Gastroesophageal sphincter (tissue), 4 donors: ENCODE data around the gene ALKBH6. TPM values are rescaled to one million over a fixed set of nuclear protein-coding genes. Genes with fewer than 3 reads are reported as not detected.

ENCODE experiments used
- ATAC-seq: fragments of 150-250 bp; one replicate; pipeline ENCODE4 v1.9.1; 2016; ENCODE audit warnings: mild to moderate bottlenecking, moderate library complexity
- H3K27ac ChIP-seq, 4 donors: fragments of 200-600 bp; sonication (generic) in 3 of 4; 1 replicate in 3 of 4; 2 replicates in 1 of 4; pipeline ENCODE4 v1.5.1; 2016 to 2019
- H3K27me3 ChIP-seq: fragments of 200-600 bp; sonication (generic); one replicate; pipeline ENCODE4 v1.5.1; 2019
- H3K36me3 ChIP-seq, 2 donors: fragments of 200-600 bp; sonication (generic); one replicate each; pipeline ENCODE4 v1.5.1; 2019; ENCODE audit warnings: control low read depth in 1 of 2
- H3K4me1 ChIP-seq, 3 donors: fragments of 200-600 bp; sonication (generic); 1 replicate in 2 of 3; 2 replicates in 1 of 3; pipeline ENCODE4 v1.5.1; 2016 to 2019; ENCODE audit warnings: control low read depth in 2 of 3
- H3K4me3 ChIP-seq, 2 donors: fragments of 200-600 bp; sonication (generic); one replicate each; pipeline ENCODE4 v1.5.1; 2019; ENCODE audit warnings: mild to moderate bottlenecking in 1 of 2, moderate library complexity in 1 of 2
- H3K9me3 ChIP-seq, 3 donors: fragments of 200-600 bp; sonication (generic); one replicate each; pipeline ENCODE4 v1.5.1; 2017 to 2019; ENCODE audit warnings: control low read depth in 2 of 3
- EP300 ChIP-seq: sonication (generic); formaldehyde crosslinking; IDR thresholded peaks from one replicate; pipeline ENCODE4 v1.6.1; 2017; ENCODE audit warnings: antibody characterized with exemption, mild to moderate bottlenecking
- POLR2A ChIP-seq, 2 donors: fragments of 450-650 bp; IDR thresholded peaks; one replicate each; pipeline ENCODE4 v1.6.1; 2017; ENCODE audit warnings: antibody characterized with exemption in 2 of 2, mild to moderate bottlenecking in 2 of 2, moderate library complexity in 1 of 2
- POLR2AphosphoS5 ChIP-seq: sonication (generic); formaldehyde crosslinking; IDR thresholded peaks from one replicate; pipeline ENCODE4 v1.6.1; 2017; ENCODE audit warnings: antibody characterized with exemption
- WGBS, 2 donors: methylation state at CpG; one replicate each; pipeline ENCODE4 v1.1.5; 2018; ENCODE audit warnings: low coverage in 1 of 2; 5-methylcytosine and 5-hydroxymethylcytosine counted together
- total RNA-seq, 4 donors: library from RNA; depleted of rRNA; stranded (reverse); fragments of >200 nt; gene quantifications; one replicate each; pipeline ENCODE4 v1.1.0, GENCODE V29; 2016
- TF ChIP-seq, protein P1 (sequence below), 4 experiments: fragments of 200-600 bp in 2 of 4; fragments of 450-650 bp in 2 of 4; sonication (generic) in 1 of 4; IDR thresholded peaks; one replicate each; pipeline ENCODE4 v1.5.1; 2017 to 2019; ENCODE audit warnings: antibody characterized with exemption in 4 of 4, mild to moderate bottlenecking in 2 of 4, moderate library complexity in 2 of 4

ALKBH6 gene
- total RNA-seq, 4 donors from 2014 or later: 10.7 to 38.3 (median 25.3) TPM

DNA sequence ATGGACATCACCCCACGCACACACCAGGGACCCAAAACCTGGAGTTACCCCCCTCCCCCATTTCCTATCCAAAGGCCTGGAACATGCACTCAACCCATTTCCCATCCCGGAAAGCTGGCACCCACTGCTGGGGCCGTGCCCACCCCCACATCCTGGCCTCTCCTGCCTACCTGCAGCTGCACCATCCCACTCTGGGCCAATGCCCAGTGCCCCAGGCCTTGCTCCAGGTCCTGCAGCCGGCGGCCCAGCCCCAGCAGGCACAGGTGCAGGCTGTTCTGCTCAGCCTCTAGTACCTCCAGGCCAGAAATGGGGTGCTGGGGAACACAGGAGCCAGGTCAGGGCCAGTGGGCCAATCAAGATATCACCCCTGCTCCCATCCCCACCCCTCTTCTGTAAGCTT, 7.1 kb downstream of the ALKBH6 start:
- H3K4me3 ChIP-seq: no peak overlapping the region
- peaks cover 0 to 15% of the 10 kb centered on the region in 2 donors for H3K36me3 ChIP-seq
- ATAC-seq: no peak
- TF ChIP-seq, protein P1, sequence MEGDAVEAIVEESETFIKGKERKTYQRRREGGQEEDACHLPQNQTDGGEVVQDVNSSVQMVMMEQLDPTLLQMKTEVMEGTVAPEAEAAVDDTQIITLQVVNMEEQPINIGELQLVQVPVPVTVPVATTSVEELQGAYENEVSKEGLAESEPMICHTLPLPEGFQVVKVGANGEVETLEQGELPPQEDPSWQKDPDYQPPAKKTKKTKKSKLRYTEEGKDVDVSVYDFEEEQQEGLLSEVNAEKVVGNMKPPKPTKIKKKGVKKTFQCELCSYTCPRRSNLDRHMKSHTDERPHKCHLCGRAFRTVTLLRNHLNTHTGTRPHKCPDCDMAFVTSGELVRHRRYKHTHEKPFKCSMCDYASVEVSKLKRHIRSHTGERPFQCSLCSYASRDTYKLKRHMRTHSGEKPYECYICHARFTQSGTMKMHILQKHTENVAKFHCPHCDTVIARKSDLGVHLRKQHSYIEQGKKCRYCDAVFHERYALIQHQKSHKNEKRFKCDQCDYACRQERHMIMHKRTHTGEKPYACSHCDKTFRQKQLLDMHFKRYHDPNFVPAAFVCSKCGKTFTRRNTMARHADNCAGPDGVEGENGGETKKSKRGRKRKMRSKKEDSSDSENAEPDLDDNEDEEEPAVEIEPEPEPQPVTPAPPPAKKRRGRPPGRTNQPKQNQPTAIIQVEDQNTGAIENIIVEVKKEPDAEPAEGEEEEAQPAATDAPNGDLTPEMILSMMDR (IDR thresholded peaks at IDR 0.05): no peak
- TF ChIP-seq POLR2A (IDR thresholded peaks at IDR 0.05): no peak
- TF ChIP-seq POLR2AphosphoS5: no peak
- TF ChIP-seq EP300: no peak
- no peaks in the 10 kb centered on the region for H3K27me3 ChIP-seq
- peaks cover 0 to 22% (median 5%) of the 10 kb centered on the region in 3 donors for H3K4me1 ChIP-seq
- no CpG with 5 or more reads among the region's 5 CpGs for WGBS, 2 donors
- peak overlapping the region in 1 of 4 donors; percentile 12 for H3K27ac ChIP-seq
- H3K9me3 ChIP-seq: no peaks in the 10 kb centered on the region

DNA sequence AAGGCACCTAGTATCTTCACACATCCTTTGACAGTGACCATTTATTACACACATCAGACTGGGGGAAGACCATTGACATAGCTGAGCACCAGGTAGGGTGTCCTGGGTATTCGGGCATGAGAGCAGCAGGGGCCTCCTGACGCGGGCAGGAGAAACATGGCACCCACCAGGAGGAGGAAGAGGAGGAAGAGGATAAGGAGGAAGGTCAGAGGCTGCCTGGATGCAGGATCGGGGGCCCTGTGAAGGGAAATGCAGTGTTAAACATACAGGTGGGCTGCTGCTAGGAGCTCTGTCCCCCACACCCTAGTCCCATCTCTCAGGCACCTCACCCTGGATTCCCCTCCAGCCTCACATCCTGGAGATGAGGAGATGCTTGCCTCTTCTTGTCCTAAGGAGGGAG, 10.7 kb downstream of the ALKBH6 start:
- no peak for ATAC-seq
- Histone ChIP-seq H3K36me3 (peaks cover 0 to 33% of the 10 kb centered on the region in 2 donors), H3K9me3 (no peaks in the 10 kb centered on the region), H3K4me3 (no peak overlapping the region), H3K4me1 (peaks cover 0 to 20% (median 12%) of the 10 kb centered on the region in 3 donors), H3K27me3 (no peaks in the 10 kb centered on the region), H3K27ac (no peak overlapping the region)
- TF ChIP-seq POLR2A (IDR thresholded peaks at IDR 0.05) (no peak), EP300 (no peak), POLR2AphosphoS5 (no peak)
- TF ChIP-seq, protein P1 (IDR thresholded peaks at IDR 0.05): no peak
- 80 to 100% methylated on average over 1 to 3 of the region's 4 CpGs for WGBS, 2 donors

DNA sequence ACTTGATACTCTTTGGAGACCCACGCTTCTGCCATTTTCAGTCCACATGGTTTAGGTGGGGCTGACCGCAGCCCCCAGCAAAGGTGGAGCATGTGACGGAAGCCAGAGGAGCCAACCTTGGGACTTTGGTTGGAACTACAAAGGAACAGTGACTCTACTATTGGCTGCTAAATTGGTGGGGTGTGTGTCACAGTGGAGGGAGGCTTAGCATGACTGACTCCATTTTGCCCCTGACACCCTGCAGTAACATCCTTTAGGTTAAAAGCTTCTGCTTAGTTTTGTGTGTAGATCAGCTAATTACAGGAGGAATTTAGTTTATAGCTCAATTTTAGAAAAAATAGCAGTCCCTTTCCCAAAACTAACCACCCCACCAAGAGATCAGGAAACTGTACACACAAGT, 12.4 kb downstream of the ALKBH6 start:
- Histone ChIP-seq H3K36me3 (peaks cover 0 to 49% of the 10 kb centered on the region in 2 donors), H3K4me1 (peaks cover 0 to 35% (median 16%) of the 10 kb centered on the region in 3 donors), H3K4me3 (no peak overlapping the region), H3K27ac (peak overlapping the region in 1 of 4 donors; percentile 82), H3K27me3 (no peaks in the 10 kb centered on the region), H3K9me3 (no peaks in the 10 kb centered on the region)
- ATAC-seq: no peak
- WGBS, 2 donors: no CpG with 5 or more reads among the region's 3 CpGs
- TF ChIP-seq POLR2AphosphoS5 (no peak), POLR2A (IDR thresholded peaks at IDR 0.05) (no peak), EP300 (no peak)
- TF ChIP-seq, protein P1 (IDR thresholded peaks at IDR 0.05): no peak

DNA sequence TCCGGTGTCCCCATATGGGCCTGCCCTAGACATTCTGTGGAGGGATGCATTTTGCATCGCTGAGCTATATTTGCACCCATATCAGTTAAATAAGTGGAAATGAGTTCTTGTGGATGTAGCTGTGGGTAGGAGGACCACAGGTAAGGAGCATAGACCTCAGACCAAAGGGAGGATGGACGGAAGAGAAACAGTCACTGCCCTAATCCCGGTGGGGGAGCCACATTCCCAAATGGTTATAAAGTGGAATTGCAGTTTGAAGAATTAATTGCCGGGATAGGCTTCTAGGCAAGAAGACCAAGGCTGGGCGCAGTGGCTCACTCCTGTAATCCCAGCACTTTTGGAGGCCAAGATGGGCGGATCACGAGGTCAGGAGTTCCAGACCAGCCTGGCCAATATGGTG, 17.2 kb downstream of the ALKBH6 start:
- no peak for ATAC-seq

More for the DNA sequence above, 17.2 kb downstream of the ALKBH6 start:
- Histone ChIP-seq H3K9me3 (no peaks in the 10 kb centered on the region), H3K27me3 (no peaks in the 10 kb centered on the region), H3K4me1 (peaks cover 0 to 58% (median 31%) of the 10 kb centered on the region in 3 donors), H3K27ac (peak overlapping the region in 3 of 4 donors; percentile 90 to 95 (median 91)), H3K36me3 (peaks cover 0 to 34% of the 10 kb centered on the region in 2 donors), H3K4me3 (peak overlapping the region in 1 of 2 donors; percentile 98)
- no peak for TF ChIP-seq EP300
- TF ChIP-seq, protein P1 (IDR thresholded peaks at IDR 0.05): no peak
- no peak for TF ChIP-seq POLR2A (IDR thresholded peaks at IDR 0.05)
- TF ChIP-seq POLR2AphosphoS5: no peak
- WGBS, 2 donors: 73 to 81% methylated on average over 4 to 6 of the region's 8 CpGs
